HepG2 (cell line): ENCODE data around the gene PPM1M. TPM values are rescaled to one million over a fixed set of nuclear protein-coding genes. Genes with fewer than 3 reads are reported as not detected.
A peak's percentile ranks its signal among the peaks of the same experiment; 100 is the strongest.

Source experiments
- ARID4A ChIP-seq: sonication (generic); formaldehyde crosslinking; IDR thresholded peaks from 2 replicates; pipeline ENCODE4 v1.5.0; 2020; ENCODE audit warnings: mild to moderate bottlenecking, missing genetic modification reagents, borderline replicate concordance
- CBX5 ChIP-seq: sonication (generic); formaldehyde crosslinking; IDR thresholded peaks from 2 replicates; pipeline ENCODE4 v1.4.0; 2020; ENCODE audit warnings: missing genetic modification reagents, borderline replicate concordance
- CSRNP1 ChIP-seq: sonication (generic); formaldehyde crosslinking; IDR thresholded peaks from 2 replicates; pipeline ENCODE4 v1.8.1; 2023; ENCODE audit warnings: mild to moderate bottlenecking, missing genetic modification reagents
- ISX ChIP-seq: sonication (generic); formaldehyde crosslinking; conservative IDR thresholded peaks from 2 replicates; pipeline ENCODE4 v1.5.0; 2020; ENCODE audit warnings: missing genetic modification reagents
- KDM3A ChIP-seq: IDR thresholded peaks from 2 replicates; pipeline ENCODE4 v1.6.1; 2018; ENCODE audit warnings: low read depth, missing compliant biosample characterization
- MAX ChIP-seq: IDR thresholded peaks from 2 replicates; pipeline ENCODE4 v1.6.1; 2012; ENCODE audit warnings: inconsistent platforms
- MEIS1 ChIP-seq: sonication (generic); formaldehyde crosslinking; IDR thresholded peaks from 2 replicates; pipeline ENCODE4 v1.9.0; 2021; ENCODE audit warnings: mild to moderate bottlenecking, missing genetic modification reagents, moderate library complexity, borderline replicate concordance
- MTA3 ChIP-seq: sonication (generic); formaldehyde crosslinking; IDR thresholded peaks from 2 replicates; pipeline ENCODE4 v1.4.0; 2020; ENCODE audit warnings: missing genetic modification reagents
- MXD4 ChIP-seq: IDR thresholded peaks from 2 replicates; pipeline ENCODE4 v1.6.1; 2016; ENCODE audit warnings: mild to moderate bottlenecking, missing biosample characterization, missing genetic modification reagents
- NR2F1 ChIP-seq, 2 experiments: fragments of 450-650 bp in 1 of 2; formaldehyde crosslinking in 1 of 2; IDR thresholded peaks; 2 replicates each; pipeline versions ENCODE4 v1.5.0 to v1.6.1; 2016 to 2020; ENCODE audit warnings: mild to moderate bottlenecking in 1 of 2, missing compliant biosample characterization in 1 of 2, missing genetic modification reagents in 1 of 2, moderate library complexity in 1 of 2
- PAWR ChIP-seq: sonication (generic); formaldehyde crosslinking; IDR thresholded peaks from 2 replicates; pipeline ENCODE4 v1.4.0; 2020; ENCODE audit warnings: missing genetic modification reagents, mild to moderate bottlenecking, borderline replicate concordance
- PPARG ChIP-seq: conservative IDR thresholded peaks from 2 replicates; pipeline ENCODE4 v1.6.1; 2016; ENCODE audit warnings: missing biosample characterization, missing genetic modification reagents
- SIN3A ChIP-seq: IDR thresholded peaks from 2 replicates; pipeline ENCODE4 v1.6.1; 2011; ENCODE audit warnings: low read depth, mild to moderate bottlenecking, control low read depth, low read length, borderline replicate concordance
- SMAD9 ChIP-seq: sonication (generic); formaldehyde crosslinking; IDR thresholded peaks from 2 replicates; pipeline ENCODE4 v1.5.1; 2020; ENCODE audit warnings: mild to moderate bottlenecking, missing genetic modification reagents
- THAP8 ChIP-seq: sonication (generic); formaldehyde crosslinking; IDR thresholded peaks from 2 replicates; pipeline ENCODE4 v1.5.1; 2020; ENCODE audit warnings: missing genetic modification reagents, mild to moderate bottlenecking, borderline replicate concordance
- ZNF263 ChIP-seq: sonication (generic); formaldehyde crosslinking; IDR thresholded peaks from 2 replicates; pipeline ENCODE4 v1.4.0; 2020; ENCODE audit warnings: missing genetic modification reagents
- ZNF280B ChIP-seq: sonication (generic); formaldehyde crosslinking; IDR thresholded peaks from 2 replicates; pipeline ENCODE4 v1.5.0; 2020; ENCODE audit warnings: missing genetic modification reagents, mild to moderate bottlenecking, borderline replicate concordance
- ZNF558 ChIP-seq: sonication (generic); formaldehyde crosslinking; IDR thresholded peaks from 2 replicates; pipeline ENCODE4 v1.9.0; 2022; ENCODE audit warnings: mild to moderate bottlenecking, missing genetic modification reagents, borderline replicate concordance
- ZNF577 ChIP-seq: sonication (generic); formaldehyde crosslinking; IDR thresholded peaks from 2 replicates; pipeline ENCODE4 v1.4.0; 2020; ENCODE audit warnings: mild to moderate bottlenecking, low read depth, missing genetic modification reagents, borderline replicate concordance
- ZNF878 ChIP-seq: sonication (generic); formaldehyde crosslinking; IDR thresholded peaks from 2 replicates; pipeline ENCODE4 v1.8.1; 2023; ENCODE audit warnings: mild to moderate bottlenecking, missing genetic modification reagents, moderate library complexity
- polyA plus RNA-seq, 8 experiments: library from polyadenylated mRNA; depleted of rRNA in 3 of 8; stranded (reverse) in 7 of 8; unstranded in 1 of 8; fragments of >200 nt; fragmentation: Illumina TruSeq in 4 of 8; extraction: Trizol in 4 of 8; gene quantifications; 2 replicates each; pipeline versions ENCODE4 v1.2.1 to v1.2.3, GENCODE V29; 2011 to 2016; ENCODE audit warnings: low read depth in 4 of 8, missing spikeins in 1 of 8, mixed read lengths in 1 of 8; ENCODE audit not compliant: insufficient read depth in 1 of 8
- total RNA-seq, 5 experiments: library from RNA; depleted of rRNA; stranded (reverse); fragments of >200 nt; fragmentation: Illumina TruSeq; extraction: Trizol; gene quantifications; 2 replicates each; pipeline ENCODE4 v1.2.3, GENCODE V29; 2016; ENCODE audit warnings: low read depth in 1 of 5

PPM1M gene
- total and polyA plus RNA-seq, 2 of the 13 experiments (the other 11 are each of a cell fraction or from before 2014, with no cell fraction given): 2.5 to 5.9 TPM

- TF ChIP-seq KDM3A (CRISPR knock-in tag) (peak; percentile 43; the same call in 1 of the 2 replicates), SIN3A (peak; percentile 90), SMAD9 (0 out of 2 replicates have a peak, but pooled peaks have one; percentile 49), CSRNP1 (peak; percentile 88), ZNF878 (CRISPR knock-in tag) (peak; percentile 95), PAWR (CRISPR knock-in tag) (no peak; the same call in 1 of the 2 replicates), THAP8 (CRISPR knock-in tag) (no peak), ISX (no peak), ZNF558 (CRISPR knock-in tag) (peak; percentile 92; the same call in 1 of the 2 replicates), MEIS1 (CRISPR knock-in tag) (0 out of 2 replicates have a peak, but pooled peaks have one; percentile 58), NR2F1 (CRISPR knock-in tag; IDR thresholded peaks at IDR 0.05) (peak; percentile 6 to 24; a peak in 1 of 4 replicates), MTA3 (CRISPR knock-in tag) (no peak), MAX (peak; percentile 96), ZNF577 (CRISPR knock-in tag) (no peak), PPARG (peak; percentile 59), CBX5 (CRISPR knock-in tag) (no peak; the same call in 1 of the 2 replicates), ZNF263 (CRISPR knock-in tag) (peak; percentile 53), MXD4 (CRISPR knock-in tag) (peak; percentile 83), ARID4A (peak; percentile 85), ZNF280B (CRISPR knock-in tag) (peak; percentile 85)
Observed at GRCh38 chr3:52289747-52290595, 44.4 kb downstream of the PPM1M start (continued).
